Hepatocyte (in vitro differentiated cells): ENCODE data around the gene KCNJ14. TPM values are rescaled to one million over a fixed set of nuclear protein-coding genes. Genes with fewer than 3 reads are reported as not detected.

Source experiments
- DNase-seq: peaks from one replicate; pipeline ENCODE4 v3.0.0-alpha.2; 2016; ENCODE audit warnings: low spot score
- H2AFZ ChIP-seq: fragments of 200-600 bp; sonication (generic); 2 replicates; pipeline ENCODE4 v1.6.0; 2016; ENCODE audit warnings: antibody characterized with exemption, mild to moderate bottlenecking
- H3K27ac ChIP-seq: fragments of 200-600 bp; sonication (generic); 2 replicates; pipeline ENCODE4 v1.5.1; 2016; ENCODE audit warnings: mild to moderate bottlenecking
- H3K27me3 ChIP-seq: fragments of 200-600 bp; sonication (generic); 2 replicates; pipeline ENCODE4 v1.6.1; 2016
- H3K36me3 ChIP-seq: fragments of 200-600 bp; sonication (generic); replicated peaks from 2 replicates; pipeline ENCODE4 v1.5.1; 2016; ENCODE audit warnings: low read depth; ENCODE audit not compliant: insufficient read depth
- H3K4me1 ChIP-seq: fragments of 200-600 bp; sonication (generic); 2 replicates; pipeline ENCODE4 v1.5.1; 2016; ENCODE audit warnings: mild to moderate bottlenecking, moderate library complexity; ENCODE audit not compliant: insufficient read depth
- H3K4me2 ChIP-seq: fragments of 200-600 bp; sonication (generic); 2 replicates; pipeline ENCODE4 v1.6.0; 2016
- H3K4me3 ChIP-seq: fragments of 200-600 bp; sonication (generic); 2 replicates; pipeline ENCODE4 v1.5.1; 2016; ENCODE audit warnings: mild to moderate bottlenecking
- H3K79me2 ChIP-seq: fragments of 200-600 bp; sonication (generic); 2 replicates; pipeline ENCODE4 v1.6.0; 2017; ENCODE audit warnings: mild to moderate bottlenecking
- H3K9me2 ChIP-seq: fragments of 200-600 bp; sonication (generic); replicated peaks from 2 replicates; pipeline ENCODE4 v1.6.0; 2017; ENCODE audit warnings: mild to moderate bottlenecking; ENCODE audit not compliant: insufficient read depth
- H3K9me3 ChIP-seq: fragments of 200-600 bp; sonication (generic); 2 replicates; pipeline ENCODE4 v1.5.1; 2016; ENCODE audit warnings: low read depth, mild to moderate bottlenecking
- H4K20me1 ChIP-seq: fragments of 200-600 bp; sonication (generic); 2 replicates; pipeline ENCODE4 v1.6.0; 2016; ENCODE audit warnings: mild to moderate bottlenecking; ENCODE audit not compliant: insufficient read depth, poor library complexity, severe bottlenecking
- CTCF ChIP-seq: fragments of 200-600 bp; sonication (generic); IDR thresholded peaks from 2 replicates; pipeline ENCODE4 v1.5.1; 2016; ENCODE audit warnings: antibody characterized with exemption, mild to moderate bottlenecking; ENCODE audit not compliant: poor library complexity
- EZH2 ChIP-seq: fragments of 200-600 bp; sonication (generic); IDR thresholded peaks from 2 replicates; pipeline ENCODE4 v1.6.1; 2016; ENCODE audit warnings: antibody characterized with exemption, mild to moderate bottlenecking, borderline replicate concordance
- EZH2phosphoT487 ChIP-seq: fragments of 200-600 bp; sonication (generic); IDR thresholded peaks from one replicate; pipeline ENCODE4 v1.6.1; 2018; ENCODE audit warnings: antibody characterized with exemption, mild to moderate bottlenecking, low read depth, moderate library complexity; ENCODE audit not compliant: unreplicated experiment, severe bottlenecking
- WGBS: methylation state at CpG from one replicate; pipeline ENCODE4 v1.1.6; 2016; ENCODE audit warnings: low lambda C conversion rate; ENCODE audit errors: missing lambda C conversion rate; 5-methylcytosine and 5-hydroxymethylcytosine counted together
- polyA plus RNA-seq: library from polyadenylated mRNA; unstranded; fragments of >200 nt; fragmentation: Nextera tagmentation; extraction: Ambion mirVana; gene quantifications from 2 replicates; pipeline ENCODE4 v1.2.1, GENCODE V29; 2016
- total RNA-seq: library from RNA; depleted of rRNA; stranded (reverse); fragments of >200 nt; gene quantifications from 2 replicates; pipeline ENCODE4 v1.2.3, GENCODE V29; 2014

KCNJ14 gene
- total and polyA plus RNA-seq, 2 experiments from 2014 or later: 0.70 to 1.1 TPM

- TF ChIP-seq EZH2 (no peak), CTCF (no peak), EZH2phosphoT487 (no peak)
- Histone ChIP-seq H3K27ac (no peak overlapping the region), H3K27me3 (no peaks in the 10 kb centered on the region), H3K4me1 (peaks cover 7% of the 10 kb centered on the region), H3K4me2 (no peak overlapping the region), H3K9me2 (no peaks in the 10 kb centered on the region), H3K4me3 (no peak overlapping the region), H4K20me1 (peaks cover 37% of the 10 kb centered on the region), H3K36me3 (no peaks in the 10 kb centered on the region), H3K9me3 (no peaks in the 10 kb centered on the region), H3K79me2 (peaks cover 24% of the 10 kb centered on the region), H2AFZ (no peak overlapping the region)
- no peak for DNase-seq
- over 99% methylated on average over 12 of the region's 16 CpGs for WGBS
These were observed 18.8 kb downstream of the KCNJ14 start for GRCh38 chr19:48474084-48474592.

DNA sequence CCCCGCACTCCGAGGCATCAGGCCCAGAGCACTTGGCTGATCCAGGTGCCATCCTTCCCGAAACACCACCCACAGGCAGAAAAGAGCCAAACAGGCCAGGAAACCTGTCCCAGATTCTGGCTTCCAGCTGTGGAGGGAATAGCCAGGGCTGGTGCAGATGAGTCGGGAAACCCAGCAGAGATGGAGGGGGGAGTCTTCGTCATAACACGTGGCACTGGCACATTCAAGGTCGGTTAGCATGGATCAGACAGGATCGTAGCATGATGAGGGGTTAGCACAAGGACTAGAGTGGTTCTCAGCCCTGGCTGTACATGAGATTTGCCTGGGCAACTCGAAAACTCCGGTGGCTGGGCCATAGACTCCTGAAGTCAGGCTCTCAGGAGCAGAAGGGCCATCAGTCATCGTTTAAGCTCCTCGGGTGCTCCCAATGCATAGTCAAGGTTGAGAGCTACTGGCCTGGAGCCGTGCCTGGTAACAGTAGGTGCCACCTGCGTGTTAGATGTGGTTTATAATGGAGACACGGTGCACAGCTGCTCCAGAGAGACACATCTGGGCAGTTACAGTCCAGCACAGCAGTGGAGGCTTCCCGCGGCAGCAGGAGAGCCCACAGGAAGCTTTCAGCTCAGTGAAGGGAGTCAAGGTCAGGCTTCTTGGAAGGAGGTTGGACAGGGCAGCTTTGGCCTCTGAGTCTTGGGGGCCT is 20.1 kb downstream of the KCNJ14 start:
- no peak for DNase-seq
- peaks cover 28% of the 10 kb centered on the region for H4K20me1 ChIP-seq
- 95% methylated on average over 17 of the region's 17 CpGs for WGBS

DNA sequence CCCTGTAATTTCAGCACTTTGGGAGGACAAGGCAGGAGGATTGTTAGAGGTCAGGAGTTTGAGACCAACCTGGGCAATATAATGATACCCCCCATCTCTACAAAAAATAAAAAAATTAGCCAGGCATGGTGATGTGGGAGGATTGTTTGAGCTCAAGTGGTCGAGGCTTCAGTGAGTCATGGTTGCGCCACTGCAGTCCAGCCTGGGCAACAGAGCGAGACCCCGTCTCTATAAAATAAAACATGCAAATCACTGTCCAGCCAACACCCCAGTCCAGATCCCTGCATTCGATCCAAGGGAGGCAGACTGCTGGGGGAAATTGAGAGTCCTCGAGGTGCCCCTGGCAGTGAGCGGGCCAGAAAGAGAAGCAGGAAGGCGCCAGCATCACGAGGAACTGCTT is 20.8 kb downstream of the KCNJ14 start:
- H3K4me1 ChIP-seq: no peaks in the 10 kb centered on the region
- H2AFZ ChIP-seq: no peak overlapping the region
- WGBS: 97% methylated on average over 9 of the region's 9 CpGs
- H3K9me2 ChIP-seq: no peaks in the 10 kb centered on the region
- no peaks in the 10 kb centered on the region for H3K27me3 ChIP-seq
- DNase-seq: no peak
- H3K4me2 ChIP-seq: no peak overlapping the region
- no peak overlapping the region for H3K4me3 ChIP-seq
- no peak for TF ChIP-seq CTCF
- no peak for TF ChIP-seq EZH2phosphoT487
- no peak for TF ChIP-seq EZH2
- H3K36me3 ChIP-seq: no peaks in the 10 kb centered on the region
- no peak overlapping the region for H3K27ac ChIP-seq
- H4K20me1 ChIP-seq: peaks cover 21% of the 10 kb centered on the region
- peaks cover 8% of the 10 kb centered on the region for H3K79me2 ChIP-seq
- no peaks in the 10 kb centered on the region for H3K9me3 ChIP-seq

More for the DNA sequence above, 20.1 kb downstream of the KCNJ14 start:
- peaks cover under 1% of the 10 kb centered on the region for H3K4me1 ChIP-seq
- H3K36me3 ChIP-seq: no peaks in the 10 kb centered on the region
- no peaks in the 10 kb centered on the region for H3K9me2 ChIP-seq
- H3K27ac ChIP-seq: no peak overlapping the region
- TF ChIP-seq EZH2: no peak
- TF ChIP-seq CTCF: no peak
- no peak for TF ChIP-seq EZH2phosphoT487
- no peak overlapping the region for H3K4me3 ChIP-seq
- no peak overlapping the region for H3K4me2 ChIP-seq
- no peaks in the 10 kb centered on the region for H3K27me3 ChIP-seq
- H2AFZ ChIP-seq: no peak overlapping the region
- H3K9me3 ChIP-seq: no peaks in the 10 kb centered on the region
- H3K79me2 ChIP-seq: peaks cover 15% of the 10 kb centered on the region
